Common myeloid progenitor, CD34-positive (primary cell): ENCODE data around the gene ANKRD12.

ENCODE experiments used
- CTCF ChIA-PET: fragments of 350-600 bp; sonication (Branson Sonifier 250); formaldehyde crosslinking; loops from one replicate; lab custom pipeline; 2021; ENCODE audit warnings: antibody characterized with exemption; lab: Charles Lee
- POLR2A ChIA-PET: fragments of 350-600 bp; sonication (Branson Sonifier 250); formaldehyde crosslinking; loops from one replicate; lab custom pipeline; 2021; ENCODE audit warnings: antibody characterized with exemption; lab: Charles Lee
- DNase-seq, 3 donors: peaks; one replicate each; pipeline versions ENCODE4 v3.0.0 to v3.0.0-alpha.2; 2013
- H3K27ac ChIP-seq, 2 experiments: 1 replicate in 1 of 2; 2 replicates in 1 of 2; pipeline ENCODE4 v1.7.0; 2013; ENCODE audit warnings: inconsistent platforms in 2 of 2, low read length in 2 of 2, mild to moderate bottlenecking in 2 of 2, low read depth in 1 of 2, moderate library complexity in 1 of 2; ENCODE audit not compliant: severe bottlenecking in 2 of 2, insufficient read depth in 1 of 2, poor library complexity in 1 of 2
- H3K27me3 ChIP-seq, 5 experiments: replicated peaks in 2 of 5; 1 replicate in 3 of 5; 2 replicates in 2 of 5; pipeline versions ENCODE4 v1.6.1 to v1.7.0; 2013; ENCODE audit warnings: low read length in 4 of 5, mild to moderate bottlenecking in 2 of 5, moderate library complexity in 2 of 5, inconsistent platforms in 1 of 5; ENCODE audit not compliant: insufficient read depth in 5 of 5, control insufficient read depth in 4 of 5
- H3K36me3 ChIP-seq, 4 experiments: 1 replicate in 2 of 4; 2 replicates in 2 of 4; pipeline versions ENCODE4 v1.6.1 to v1.7.0; 2013; ENCODE audit warnings: low read length in 3 of 4, control low read depth in 1 of 4, mild to moderate bottlenecking in 1 of 4; ENCODE audit not compliant: control insufficient read depth in 4 of 4, insufficient read depth in 4 of 4
- H3K4me1 ChIP-seq, 4 experiments: 1 replicate in 3 of 4; 2 replicates in 1 of 4; pipeline versions ENCODE4 v1.6.1 to v1.7.1; 2013; ENCODE audit warnings: low read length in 3 of 4, mild to moderate bottlenecking in 3 of 4, control low read depth in 1 of 4, inconsistent platforms in 1 of 4, moderate library complexity in 1 of 4; ENCODE audit not compliant: control insufficient read depth in 4 of 4, insufficient read depth in 4 of 4; ENCODE audit errors: control extremely low read depth in 1 of 4
- H3K4me3 ChIP-seq, 7 experiments: 1 replicate in 4 of 7; 2 replicates in 3 of 7; pipeline versions ENCODE4 v1.5.1 to v1.7.0; 2013; ENCODE audit warnings: mild to moderate bottlenecking in 7 of 7, low read length in 6 of 7, moderate library complexity in 6 of 7, inconsistent platforms in 2 of 7, low read depth in 2 of 7, control low read depth in 1 of 7; ENCODE audit not compliant: insufficient read depth in 4 of 7, control insufficient read depth in 1 of 7; ENCODE audit errors: extremely low read depth in 1 of 7
- H3K9me3 ChIP-seq, 5 experiments: 1 replicate in 4 of 5; 2 replicates in 1 of 5; pipeline versions ENCODE4 v1.6.1 to v1.7.1; 2013; ENCODE audit warnings: low read length in 4 of 5, mild to moderate bottlenecking in 2 of 5, inconsistent platforms in 1 of 5, low read depth in 1 of 5, moderate library complexity in 1 of 5; ENCODE audit not compliant: control insufficient read depth in 4 of 5, insufficient read depth in 2 of 5; ENCODE audit errors: control extremely low read depth in 1 of 5
- WGBS: methylation state at CpG from one replicate; pipeline ENCODE4 v1.1.5; 2013; ENCODE audit not compliant: insufficient coverage; 5-methylcytosine and 5-hydroxymethylcytosine counted together

The ANKRD12 gene

DNA sequence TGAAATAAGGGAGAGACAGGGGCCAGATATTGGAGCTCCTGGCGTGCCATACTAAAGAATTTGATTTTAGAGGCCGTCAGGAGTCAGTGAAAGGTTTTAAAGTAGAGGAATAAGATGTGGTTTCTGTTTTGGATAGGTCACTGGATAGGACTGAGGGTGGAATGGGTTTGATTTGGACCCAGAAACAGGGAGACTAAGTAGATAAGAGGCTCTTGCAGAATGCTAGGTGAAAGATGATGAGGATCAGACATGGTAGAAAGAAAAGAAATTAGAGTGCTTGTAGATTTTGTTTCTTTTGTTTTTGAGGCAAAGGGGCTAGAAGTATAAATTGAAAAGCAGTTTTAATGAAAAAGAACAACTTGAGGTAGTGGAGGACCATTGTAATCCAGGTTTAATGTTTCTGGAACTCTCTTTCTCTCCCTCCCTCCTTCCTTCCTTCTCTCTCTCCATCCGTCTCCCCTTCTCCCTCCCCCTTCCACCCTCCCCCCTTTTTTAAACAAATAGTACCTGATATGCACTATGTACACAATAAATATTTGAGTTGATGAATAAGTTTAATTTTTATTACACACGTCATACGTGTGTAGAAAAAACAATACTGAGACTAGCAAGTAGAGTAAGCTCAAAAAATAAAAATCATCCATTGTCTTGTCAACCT lies 32.2 kb upstream of the ANKRD12 start:
- Histone ChIP-seq H3K36me3 (peaks cover 0 to 5% (median 0%) of the 10 kb centered on the region in 4 experiments), H3K4me1 (peaks cover 39 to 72% (median 64%) of the 10 kb centered on the region in 4 experiments), H3K27me3 (no peaks in the 10 kb centered on the region), H3K27ac (peak overlapping the region; percentile 51 to 97), H3K9me3 (no peaks in the 10 kb centered on the region), H3K4me3 (peak overlapping the region in 6 of 7 experiments; percentile 84 to 97 (median 90))
- POLR2A ChIA-PET, result interaction anchor here (0.5 to 5.1 kb wide), 5 partner anchors 9 to 33 kb away, joined by 3 to 23 read pairs (median 5); partner anchors contain the start of gene ANKRD12
- WGBS, result 13% methylated on average over 2 of the region's 5 CpGs
- DNase-seq, result no peak
- CTCF ChIA-PET, result interaction anchor here (0.8 to 3.4 kb wide), 8 partner anchors 11 to 411 kb away, joined by 3 to 37 read pairs (median 5); no protein-coding TSS in a partner anchor

DNA sequence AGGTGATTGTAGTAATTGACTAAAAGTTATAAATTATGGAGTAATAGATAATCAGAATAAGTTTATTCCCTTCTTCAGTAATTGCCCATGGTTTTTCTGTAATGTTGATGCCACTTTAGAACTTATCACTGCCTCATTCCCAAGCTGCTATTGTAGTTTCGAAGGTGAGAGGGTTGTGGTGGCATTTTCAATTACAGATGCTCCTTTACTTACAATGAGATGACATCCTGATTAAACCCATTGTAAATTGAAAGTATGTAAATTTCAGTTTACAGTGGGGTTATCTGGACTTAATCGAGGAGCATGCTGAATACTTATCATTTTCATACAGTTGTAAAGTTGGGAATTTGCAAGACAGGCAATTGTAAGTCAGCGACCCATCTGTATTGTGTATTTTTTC lies 31.2 kb upstream of the ANKRD12 start:
- Histone ChIP-seq H3K4me1 (peaks cover 39 to 82% (median 68%) of the 10 kb centered on the region in 4 experiments), H3K36me3 (peaks cover 0 to 10% (median 0%) of the 10 kb centered on the region in 4 experiments), H3K27ac (peak overlapping the region; percentile 51 to 97), H3K4me3 (peak overlapping the region in 4 of 7 experiments; percentile 20 to 95 (median 88)), H3K27me3 (no peaks in the 10 kb centered on the region), H3K9me3 (no peaks in the 10 kb centered on the region)
- no peak for DNase-seq
- WGBS, result 60% methylated on average over 2 of the region's 3 CpGs
- ChIA-PET POLR2A (interaction anchor here (1.6 to 5.1 kb wide), 2 partner anchors 17 to 31 kb away, joined by 3 to 23 read pairs; partner anchors contain the start of gene ANKRD12), CTCF (interaction anchor here (1.0 to 3.4 kb wide), 2 partner anchors 10 to 410 kb away, joined by 3 to 37 read pairs; no protein-coding TSS in a partner anchor)

DNA sequence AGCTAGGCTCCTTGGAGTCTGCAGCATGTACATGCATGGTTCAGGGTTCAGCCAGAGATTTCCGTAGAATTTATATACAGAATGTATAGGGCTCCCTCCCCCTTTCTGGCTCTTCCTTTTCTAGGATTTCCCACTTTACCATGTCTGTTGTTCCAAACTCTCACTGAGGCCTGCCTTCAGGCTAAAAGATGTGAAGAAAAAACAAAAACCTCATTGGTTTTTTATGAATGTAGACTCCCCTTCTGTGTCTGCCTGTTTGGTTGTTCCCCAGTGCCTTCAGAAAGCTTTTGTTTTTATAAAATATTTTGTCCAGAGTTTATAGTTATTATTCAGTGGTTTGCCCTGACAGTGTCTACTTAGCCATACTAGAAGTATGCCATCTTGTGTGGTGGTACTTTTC lies 30.5 kb upstream of the ANKRD12 start:
- Histone ChIP-seq H3K9me3 (no peaks in the 10 kb centered on the region), H3K4me3 (peak overlapping the region in 5 of 7 experiments; percentile 5 to 95 (median 42)), H3K4me1 (peaks cover 39 to 81% (median 68%) of the 10 kb centered on the region in 4 experiments), H3K36me3 (peaks cover 0 to 16% (median 0%) of the 10 kb centered on the region in 4 experiments), H3K27me3 (no peaks in the 10 kb centered on the region), H3K27ac (peak overlapping the region in 1 of 2 experiments; percentile 97)
- ChIA-PET CTCF (interaction anchor here (0.6 kb wide), 2 partner anchors 11 to 45 kb away, joined by 3 read pairs; no protein-coding TSS in a partner anchor), POLR2A (interaction anchor here (1.6 to 5.1 kb wide), 2 partner anchors 16 to 31 kb away, joined by 3 to 23 read pairs; partner anchors contain the start of gene ANKRD12)
- no peak for DNase-seq
- 90% methylated on average over 1 of the region's 1 CpG for WGBS

DNA sequence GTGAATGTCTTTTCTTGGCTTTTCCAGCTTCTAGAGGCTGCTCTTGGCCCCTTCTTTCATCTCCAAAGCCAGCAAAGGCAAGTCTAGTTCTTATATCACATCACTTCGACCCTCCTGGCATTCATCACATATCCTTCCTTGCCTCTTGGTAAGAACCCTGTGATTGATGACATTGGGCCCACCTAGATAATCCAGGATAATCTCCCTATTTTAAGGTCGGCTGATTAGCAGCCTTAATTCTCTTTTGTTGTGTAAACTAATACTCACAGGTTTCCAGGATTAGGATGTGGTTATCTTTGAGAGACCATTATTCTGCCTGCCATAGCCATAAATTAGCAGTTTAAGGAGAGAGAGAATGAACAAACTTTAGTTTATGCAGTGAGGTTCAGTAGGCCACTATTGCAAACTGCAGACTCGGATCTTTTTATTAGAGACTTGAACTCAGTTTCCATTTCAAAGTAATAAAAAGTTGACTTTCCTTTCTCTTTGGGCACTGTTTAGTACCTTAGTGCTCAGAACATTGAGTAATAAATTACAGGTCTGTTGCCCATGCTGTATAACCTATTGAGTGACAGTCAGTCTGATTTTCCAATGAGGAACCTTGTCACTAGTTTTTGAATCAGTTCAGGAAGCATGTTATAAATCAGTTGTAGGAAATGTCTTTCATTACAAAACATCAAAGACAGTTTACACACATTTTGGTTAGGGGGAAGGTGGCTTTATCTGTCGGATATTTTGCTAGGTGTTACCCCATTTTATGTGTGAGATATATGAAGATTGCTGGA lies 29.6 kb upstream of the ANKRD12 start:
- 13% methylated on average over 1 of the region's 4 CpGs for WGBS
- ChIA-PET CTCF (interaction anchor here (0.6 to 3.0 kb wide), 3 partner anchors 10 to 44 kb away, joined by 3 to 13 read pairs (median 3); no protein-coding TSS in a partner anchor), POLR2A (interaction anchor here (1.6 kb wide), 1 partner anchor 15 kb away, joined by 3 read pairs; no protein-coding TSS in a partner anchor)
- Histone ChIP-seq H3K4me3 (peak overlapping the region in 4 of 7 experiments; percentile 4 to 54 (median 34)), H3K4me1 (peaks cover 33 to 73% (median 61%) of the 10 kb centered on the region in 4 experiments), H3K9me3 (no peaks in the 10 kb centered on the region), H3K27ac (peak overlapping the region; percentile 30 to 97), H3K36me3 (peaks cover 0 to 18% (median under 1%) of the 10 kb centered on the region in 4 experiments), H3K27me3 (no peaks in the 10 kb centered on the region)
- peak in 1 of 3 donors; percentile 58 for DNase-seq

DNA sequence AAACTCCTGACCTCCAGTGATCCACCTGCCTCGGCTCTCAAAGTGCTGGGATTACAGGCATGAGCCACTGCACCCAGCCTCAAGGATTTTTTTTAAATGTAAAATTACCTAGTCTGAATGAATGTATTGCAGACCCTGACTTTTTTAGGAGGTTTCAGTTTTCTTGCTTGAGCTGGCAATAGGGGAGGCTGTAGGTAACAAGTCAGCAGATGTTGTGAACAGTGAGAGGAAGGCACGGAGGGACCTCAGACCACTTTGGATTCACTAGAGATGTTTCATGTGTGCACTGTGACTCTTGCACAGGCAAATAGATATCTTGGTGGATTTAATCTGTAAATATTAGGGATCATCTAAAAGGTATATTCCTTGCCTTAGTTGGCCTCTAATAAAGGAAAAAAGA lies 27.7 kb upstream of the ANKRD12 start:
- DNase-seq, result no peak
- WGBS, result 78% methylated on average over 1 of the region's 2 CpGs
- no peaks in the 10 kb centered on the region for H3K27me3 ChIP-seq
- H3K4me3 ChIP-seq, result no peak overlapping the region
- H3K9me3 ChIP-seq, result no peaks in the 10 kb centered on the region
- peaks cover 0 to 21% (median 2%) of the 10 kb centered on the region in 4 experiments for H3K36me3 ChIP-seq
- peak overlapping the region in 1 of 2 experiments; percentile 41 for H3K27ac ChIP-seq
- peaks cover 25 to 75% (median 63%) of the 10 kb centered on the region in 4 experiments for H3K4me1 ChIP-seq
- POLR2A ChIA-PET, result no interaction called here
- CTCF ChIA-PET, result interaction anchor here (0.9 to 3.0 kb wide), 6 partner anchors 9 to 35 kb away, joined by 3 to 13 read pairs (median 4); no protein-coding TSS in a partner anchor

DNA sequence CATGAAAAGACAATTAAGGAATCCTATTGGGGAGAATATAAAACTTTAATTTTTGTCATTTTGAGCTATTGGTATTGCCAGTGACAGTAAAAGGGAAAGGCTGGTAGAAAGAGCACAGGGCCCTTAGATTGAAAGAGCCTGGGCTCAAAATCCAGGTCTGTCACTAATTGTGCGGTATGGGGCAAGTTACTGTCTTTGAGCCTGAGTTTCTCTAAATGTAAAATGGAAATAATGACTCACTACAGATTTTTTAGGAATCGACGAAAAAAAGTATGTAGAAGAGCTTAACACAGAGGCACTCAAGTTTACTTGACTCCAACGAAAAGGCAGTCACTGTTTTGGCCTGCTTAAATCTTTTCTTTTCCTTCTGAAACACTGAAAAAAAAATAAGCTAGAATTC lies 27.1 kb upstream of the ANKRD12 start:
- Histone ChIP-seq H3K4me1 (peaks cover 21 to 70% (median 58%) of the 10 kb centered on the region in 4 experiments), H3K27me3 (no peaks in the 10 kb centered on the region), H3K27ac (peak overlapping the region in 1 of 2 experiments; percentile 41), H3K36me3 (peaks cover 0 to 21% (median 2%) of the 10 kb centered on the region in 4 experiments), H3K4me3 (no peak overlapping the region), H3K9me3 (no peaks in the 10 kb centered on the region)
- ChIA-PET POLR2A (interaction anchor here (0.6 kb wide), 2 partner anchors 93 to 425 kb away, joined by 3 to 4 read pairs; no protein-coding TSS in a partner anchor), CTCF (interaction anchor here (0.9 to 3.0 kb wide), 8 partner anchors 8 to 36 kb away, joined by 3 to 13 read pairs (median 4); no protein-coding TSS in a partner anchor)
- WGBS, result 100% methylated on average over 3 of the region's 4 CpGs
- DNase-seq, result no peak
